Mesothelial cell of epicardium (in vitro differentiated cells): ENCODE results near the gene TMEM95. TPM values are rescaled to one million over a fixed set of nuclear protein-coding genes. Genes with fewer than 3 reads are reported as not detected.

Experiments used
- total RNA-seq: library from RNA; stranded (reverse); gene quantifications from 3 replicates; pipeline ENCODE4 v1.2.1, GENCODE V29; 2021

The TMEM95 gene
- total RNA-seq, 1 donor from 2014 or later, result 0.42 TPM

Other genes starting within 250 kb of the TMEM95 start
- gene ASGR2, start 240.3 kb upstream of the TMEM95 start, total RNA-seq, result not detected in 3 replicates
- 15.9 to 19.7 TPM (median 16.5 TPM) in 3 replicates for gene ASGR1, start 175.8 kb upstream of the TMEM95 start, total RNA-seq
- 59.9 to 62.4 TPM (median 60.2 TPM) in 3 replicates for gene DLG4, start 135.3 kb upstream of the TMEM95 start, total RNA-seq
- 385 to 424 TPM (median 410 TPM) in 3 replicates for gene ACADVL, start 135.2 kb upstream of the TMEM95 start, total RNA-seq
- gene DVL2, start 120.6 kb upstream of the TMEM95 start, total RNA-seq, result 87.3 to 96.1 TPM (median 94.0 TPM) in 3 replicates
- 55.4 to 57.1 TPM (median 55.6 TPM) in 3 replicates for gene PHF23, start 115.7 kb upstream of the TMEM95 start, total RNA-seq
- gene GABARAP, start 112.7 kb upstream of the TMEM95 start, total RNA-seq, result 424 to 451 TPM (median 429 TPM) in 3 replicates
- gene CTDNEP1, start 103.4 kb upstream of the TMEM95 start, total RNA-seq, result 122 to 132 TPM (median 130 TPM) in 3 replicates
- 37.9 to 42.8 TPM (median 42.1 TPM) in 3 replicates for gene ELP5, start 102.9 kb upstream of the TMEM95 start, total RNA-seq
- 79.2 to 86.1 TPM (median 79.9 TPM) in 3 replicates for gene CLDN7, start 92.7 kb upstream of the TMEM95 start, total RNA-seq
- 1.6 to 1.8 TPM (median 1.6 TPM) in 3 replicates for gene SLC2A4, start 73.4 kb upstream of the TMEM95 start, total RNA-seq
- gene YBX2, start 60.5 kb upstream of the TMEM95 start, total RNA-seq, result 1.9 to 3.3 TPM (median 2.2 TPM) in 3 replicates
- 265 to 278 TPM (median 273 TPM) in 3 replicates for gene EIF5A, start 47.5 kb upstream of the TMEM95 start, total RNA-seq
- gene GPS2, start 39.8 kb upstream of the TMEM95 start, total RNA-seq, result 42.1 to 52.4 TPM (median 46.2 TPM) in 3 replicates
- 52.8 to 56.7 TPM (median 55.1 TPM) in 3 replicates for gene NEURL4, start 25.8 kb upstream of the TMEM95 start, total RNA-seq
- gene ACAP1, start 18.6 kb upstream of the TMEM95 start, total RNA-seq, result 8.9 to 10.9 TPM (median 9.1 TPM) in 3 replicates
- 17.3 to 18.8 TPM (median 17.7 TPM) in 3 replicates for gene KCTD11, start 3.0 kb upstream of the TMEM95 start, total RNA-seq
- gene TNK1, start 25.9 kb downstream of the TMEM95 start, total RNA-seq, result 8.2 to 9.9 TPM (median 9.0 TPM) in 3 replicates
- 67.4 to 69.3 TPM (median 68.4 TPM) in 3 replicates for gene PLSCR3, start 39.4 kb downstream of the TMEM95 start, total RNA-seq
- 65.7 to 78.3 TPM (median 69.4 TPM) in 3 replicates for gene TMEM256, start 48.9 kb downstream of the TMEM95 start, total RNA-seq
- 88.0 to 97.5 TPM (median 90.8 TPM) in 3 replicates for gene NLGN2, start 52.7 kb downstream of the TMEM95 start, total RNA-seq
- gene SPEM1, start 65.2 kb downstream of the TMEM95 start, total RNA-seq, result 0.38 TPM in 1 of 3 replicates, not detected in the others
- not detected in 3 replicates for gene SPEM2, start 70.5 kb downstream of the TMEM95 start, total RNA-seq
- gene SPEM3, start 73.7 kb downstream of the TMEM95 start, total RNA-seq, result not detected in 3 replicates
- 9.7 to 10.2 TPM (median 10.2 TPM) in 3 replicates for gene TMEM102, start 80.3 kb downstream of the TMEM95 start, total RNA-seq
- gene FGF11, start 84.4 kb downstream of the TMEM95 start, total RNA-seq, result 24.8 to 26.8 TPM (median 26.5 TPM) in 3 replicates
- 15.9 to 17.7 TPM (median 16.0 TPM) in 3 replicates for gene CHRNB1, start 89.9 kb downstream of the TMEM95 start, total RNA-seq
- gene ZBTB4, start 124.5 kb downstream of the TMEM95 start, total RNA-seq, result 36.4 to 40.1 TPM (median 39.7 TPM) in 3 replicates
- not detected in 3 replicates for gene SLC35G6, start 126.3 kb downstream of the TMEM95 start, total RNA-seq
- 195 to 208 TPM (median 204 TPM) in 3 replicates for gene POLR2A, start 129.2 kb downstream of the TMEM95 start, total RNA-seq
- 6.6 to 7.7 TPM (median 7.6 TPM) in 3 replicates for gene TNFSF12, start 193.9 kb downstream of the TMEM95 start, total RNA-seq
- 4.3 to 6.1 TPM (median 5.2 TPM) in 3 replicates for gene TNFSF13, start 203.6 kb downstream of the TMEM95 start, total RNA-seq
- 50.3 to 55.9 TPM (median 51.5 TPM) in 3 replicates for gene SENP3, start 206.8 kb downstream of the TMEM95 start, total RNA-seq
- 0.44 to 0.86 TPM (median 0.78 TPM) in 3 replicates for gene CD68, start 224.5 kb downstream of the TMEM95 start, total RNA-seq
- 44.8 to 45.5 TPM (median 45.5 TPM) in 3 replicates for gene MPDU1, start 228.7 kb downstream of the TMEM95 start, total RNA-seq
- gene SOX15, start 234.9 kb downstream of the TMEM95 start, total RNA-seq, result 2.0 to 2.3 TPM (median 2.1 TPM) in 3 replicates